ENCODE results near the gene ALOX12.
"Not testable (repeated sequence)": the region's sequence is repeated elsewhere in the genome, so short reads cannot be mapped to it uniquely, and the experiment has no call there.

ALOX12 gene

DNA sequence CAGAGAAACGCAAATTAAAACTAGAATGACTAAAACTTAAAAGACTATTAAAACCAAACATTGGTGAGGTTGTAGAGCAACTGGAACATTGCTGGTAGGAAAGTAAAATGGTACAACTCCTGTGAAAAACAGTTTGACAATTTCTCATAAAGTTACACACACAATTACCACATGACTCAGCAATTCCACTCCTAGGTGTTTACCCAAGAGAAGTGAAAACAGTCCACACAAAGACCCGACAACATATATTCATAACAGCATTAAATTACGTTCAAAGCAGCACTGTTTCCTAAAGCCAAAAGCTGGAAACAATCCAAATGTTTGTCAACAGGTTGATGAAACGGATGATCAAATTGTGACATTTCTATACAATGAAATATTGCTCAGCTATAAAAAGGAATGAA, 26.5 kb upstream of the ALOX12 start:
- TF ChIP-seq, protein P1, sequence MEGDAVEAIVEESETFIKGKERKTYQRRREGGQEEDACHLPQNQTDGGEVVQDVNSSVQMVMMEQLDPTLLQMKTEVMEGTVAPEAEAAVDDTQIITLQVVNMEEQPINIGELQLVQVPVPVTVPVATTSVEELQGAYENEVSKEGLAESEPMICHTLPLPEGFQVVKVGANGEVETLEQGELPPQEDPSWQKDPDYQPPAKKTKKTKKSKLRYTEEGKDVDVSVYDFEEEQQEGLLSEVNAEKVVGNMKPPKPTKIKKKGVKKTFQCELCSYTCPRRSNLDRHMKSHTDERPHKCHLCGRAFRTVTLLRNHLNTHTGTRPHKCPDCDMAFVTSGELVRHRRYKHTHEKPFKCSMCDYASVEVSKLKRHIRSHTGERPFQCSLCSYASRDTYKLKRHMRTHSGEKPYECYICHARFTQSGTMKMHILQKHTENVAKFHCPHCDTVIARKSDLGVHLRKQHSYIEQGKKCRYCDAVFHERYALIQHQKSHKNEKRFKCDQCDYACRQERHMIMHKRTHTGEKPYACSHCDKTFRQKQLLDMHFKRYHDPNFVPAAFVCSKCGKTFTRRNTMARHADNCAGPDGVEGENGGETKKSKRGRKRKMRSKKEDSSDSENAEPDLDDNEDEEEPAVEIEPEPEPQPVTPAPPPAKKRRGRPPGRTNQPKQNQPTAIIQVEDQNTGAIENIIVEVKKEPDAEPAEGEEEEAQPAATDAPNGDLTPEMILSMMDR (IDR thresholded peaks at IDR 0.05), result no peak
- TF ChIP-seq ZFX (IDR thresholded peaks at IDR 0.05; ENCODE audit: borderline replicate concordance), result no peak
- H3K27ac ChIP-seq, result no peak overlapping the region

DNA sequence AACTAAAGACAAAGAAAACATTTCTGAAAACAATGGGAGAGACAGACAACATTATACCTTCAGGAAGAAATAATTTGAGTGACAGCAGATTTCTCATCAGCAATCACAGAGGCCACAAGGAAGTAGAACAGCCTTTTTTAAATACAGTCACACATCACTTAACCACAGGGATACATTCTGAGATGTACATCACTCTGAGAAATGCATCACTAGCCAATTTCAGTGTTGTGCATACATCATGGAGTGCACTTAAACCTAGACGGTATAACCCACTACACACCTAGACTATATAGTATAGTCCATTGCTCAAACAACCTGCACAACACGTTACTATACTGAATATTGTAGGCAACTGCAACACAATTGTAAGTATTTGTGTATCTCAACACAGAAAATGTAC, 24.9 kb upstream of the ALOX12 start:
- TF ChIP-seq, protein P1 (IDR thresholded peaks at IDR 0.05), result no peak
- TF ChIP-seq ZFX (IDR thresholded peaks at IDR 0.05; ENCODE audit: borderline replicate concordance), result no peak
- H3K27ac ChIP-seq, result no peak overlapping the region

DNA sequence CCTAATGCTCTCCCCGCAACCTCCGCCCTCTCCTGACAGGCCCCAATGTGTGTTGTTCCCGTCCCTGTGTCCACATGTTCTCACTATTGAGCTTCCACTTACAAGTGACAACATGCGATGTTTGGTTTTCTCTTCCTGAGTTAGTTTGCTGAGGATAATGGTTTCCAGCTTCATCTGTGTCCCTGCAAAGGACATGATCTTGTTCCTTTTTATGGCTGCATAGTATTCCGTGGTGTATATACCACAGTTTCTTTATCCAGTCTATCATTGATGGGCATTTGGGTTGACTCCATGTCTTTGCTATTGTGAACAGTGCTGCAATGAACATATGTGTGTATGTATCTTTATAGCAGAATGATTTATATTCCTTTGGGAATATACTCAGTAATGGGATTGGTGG, 16.4 kb upstream of the ALOX12 start:
- H3K27ac ChIP-seq, result not testable (repeated sequence)

DNA sequence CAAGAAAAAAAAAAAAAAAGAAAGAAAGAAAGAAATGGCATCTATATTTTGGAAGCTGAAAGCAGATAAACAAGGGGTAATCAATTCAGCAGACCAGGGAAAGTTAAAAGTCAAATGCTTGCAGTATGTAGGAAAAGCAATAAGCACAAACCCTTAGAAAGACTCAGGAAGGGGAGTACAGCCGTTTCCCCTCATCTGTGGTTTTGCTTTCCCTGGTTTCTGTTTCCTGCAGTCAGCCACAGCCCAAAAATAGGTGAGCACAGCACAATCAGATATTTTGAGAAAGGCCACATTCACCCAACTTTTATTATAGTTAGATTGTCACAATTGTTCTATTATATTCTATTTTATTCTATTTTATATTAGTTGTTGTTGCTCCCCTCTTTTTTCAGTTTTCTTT, 14.4 kb upstream of the ALOX12 start:
- H3K27ac ChIP-seq, result no peak overlapping the region
- TF ChIP-seq ZFX (IDR thresholded peaks at IDR 0.05; ENCODE audit: borderline replicate concordance), result no peak
- TF ChIP-seq, protein P1 (IDR thresholded peaks at IDR 0.05), result no peak

DNA sequence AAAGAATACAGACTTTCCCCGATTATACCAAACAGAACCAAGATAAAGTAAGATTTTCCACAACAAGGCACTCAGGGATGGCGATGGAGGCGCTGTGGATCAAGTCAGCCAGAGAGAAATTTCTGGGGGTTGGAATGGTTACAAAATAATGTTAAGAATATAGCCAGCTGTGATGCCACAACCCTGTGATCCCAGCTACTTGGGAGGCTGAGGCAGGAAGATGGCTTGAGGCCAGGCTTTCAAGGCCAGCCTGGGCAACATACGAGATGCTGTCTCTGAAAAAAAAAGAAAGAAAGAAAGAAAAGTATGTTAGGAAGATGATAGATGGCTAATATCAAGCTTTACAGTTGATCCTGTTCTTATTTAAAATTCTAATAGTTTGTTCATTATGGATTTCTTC, 10.6 kb upstream of the ALOX12 start:
- no peak overlapping the region for H3K27ac ChIP-seq
- TF ChIP-seq, protein P1 (IDR thresholded peaks at IDR 0.05), result no peak
- TF ChIP-seq ZFX (IDR thresholded peaks at IDR 0.05; ENCODE audit: borderline replicate concordance), result no peak

DNA sequence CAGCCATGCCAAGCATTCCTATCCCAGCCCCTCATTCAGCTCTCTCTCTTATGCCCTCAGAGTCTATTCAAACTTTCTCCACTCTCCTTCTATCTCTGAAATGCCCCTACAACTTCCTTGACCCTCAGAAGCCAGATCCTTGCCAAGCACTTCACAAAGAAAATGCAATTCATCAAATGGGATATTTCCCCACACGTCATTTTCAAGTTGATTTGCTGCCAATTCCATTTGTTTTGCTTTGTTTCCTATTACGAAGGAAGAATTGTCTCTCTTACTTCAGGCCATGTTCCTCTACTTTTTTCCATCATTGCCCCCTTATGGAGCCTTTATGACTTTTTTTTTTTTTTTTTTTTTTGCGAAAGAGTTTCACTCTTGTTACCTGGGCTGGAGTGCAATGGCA, 9.2 kb upstream of the ALOX12 start:
- no peak for TF ChIP-seq ZFX (IDR thresholded peaks at IDR 0.05; ENCODE audit: borderline replicate concordance)
- TF ChIP-seq, protein P1 (IDR thresholded peaks at IDR 0.05), result no peak
- no peak overlapping the region for H3K27ac ChIP-seq

DNA sequence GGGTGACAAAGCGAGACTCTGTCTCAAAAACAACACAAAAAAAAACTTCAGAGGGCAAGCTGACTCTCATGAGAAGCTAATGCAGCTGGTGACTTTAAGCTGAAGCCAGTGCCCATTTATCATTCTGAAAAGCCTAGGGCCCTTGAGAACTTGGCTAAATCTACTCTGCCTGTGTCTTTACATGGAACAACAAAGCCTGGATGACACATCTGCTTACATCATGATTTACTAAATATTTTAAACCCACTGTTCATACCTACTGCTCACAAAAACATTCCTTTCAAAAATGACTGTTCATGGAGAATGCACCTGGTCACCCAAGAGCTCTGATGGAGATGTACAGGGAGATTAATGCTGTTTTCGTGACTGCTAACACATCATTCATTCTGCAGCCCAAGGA, 6.1 kb upstream of the ALOX12 start:
- no peak for TF ChIP-seq ZFX (IDR thresholded peaks at IDR 0.05; ENCODE audit: borderline replicate concordance)
- TF ChIP-seq, protein P1 (IDR thresholded peaks at IDR 0.05), result no peak
- no peak overlapping the region for H3K27ac ChIP-seq

DNA sequence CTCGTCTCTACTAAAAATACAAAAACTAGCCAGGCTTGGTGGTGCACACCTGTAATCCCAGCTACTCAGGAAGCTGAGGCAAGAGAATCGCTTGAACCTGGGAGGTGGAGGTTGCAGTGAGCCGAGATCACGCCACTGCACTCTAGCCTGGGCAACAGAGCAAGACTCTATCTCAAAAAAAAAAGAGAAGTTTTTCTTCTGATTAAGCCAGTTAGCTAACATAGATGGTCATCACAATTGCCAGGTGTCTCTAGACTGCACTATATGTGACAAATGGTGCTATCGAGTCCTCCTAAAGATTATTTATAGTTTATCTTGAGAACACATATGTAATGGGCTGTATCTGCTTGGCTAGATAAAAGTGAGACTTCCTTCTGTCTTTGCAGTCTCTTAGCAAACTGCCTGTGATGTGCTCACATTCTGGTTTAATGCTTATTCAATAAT, 2.2 kb upstream of the ALOX12 start:
- not testable (repeated sequence) for H3K27ac ChIP-seq
